Measurements from ENCODE around the gene KCNJ14.
A peak's percentile ranks its signal among the peaks of the same experiment; 100 is the strongest.
"Not testable (repeated sequence)": the region's sequence is repeated elsewhere in the genome, so short reads cannot be mapped to it uniquely, and the experiment has no call there.

Gene KCNJ14

GRCh38 chr19:48483301-48483700, 27.9 kb downstream of the KCNJ14 start:
- FAIRE-seq: no peak

GRCh38 chr19:48484247-48484893, 29.0 kb downstream of the KCNJ14 start:
- DNase-seq (ENCODE audit: extremely low spot score, insufficient read length, low read depth): no peak
- FAIRE-seq: no peak

More at GRCh38 chr19:48483301-48483700, 27.9 kb downstream of the KCNJ14 start:
- no peak for DNase-seq (ENCODE audit: extremely low spot score, insufficient read length, low read depth)

- DNase-seq (ENCODE audit: extremely low spot score, insufficient read length, low read depth) (no peak), FAIRE-seq (no peak)
Observed at GRCh38 chr19:48484931-48485612, 29.7 kb downstream of the KCNJ14 start.

GRCh38 chr19:48486706-48487105, 31.3 kb downstream of the KCNJ14 start:
- FAIRE-seq; DNase-seq (ENCODE audit: extremely low spot score, insufficient read length, low read depth): not testable (repeated sequence)

- DNase-seq (ENCODE audit: extremely low spot score, insufficient read length, low read depth): no peak
Observed at GRCh38 chr19:48487544-48487943, 32.2 kb downstream of the KCNJ14 start.

GRCh38 chr19:48487948-48488347, 32.6 kb downstream of the KCNJ14 start:
- no peak for DNase-seq (ENCODE audit: extremely low spot score, insufficient read length, low read depth)
- no peak for FAIRE-seq

More at GRCh38 chr19:48487544-48487943, 32.2 kb downstream of the KCNJ14 start:
- FAIRE-seq: no peak

- not testable (repeated sequence) for FAIRE-seq; DNase-seq (ENCODE audit: extremely low spot score, insufficient read length, low read depth)
Observed at GRCh38 chr19:48488478-48488877, 33.1 kb downstream of the KCNJ14 start.

GRCh38 chr19:48489608-48490216, 34.3 kb downstream of the KCNJ14 start:
- FAIRE-seq: peak; percentile 93

GRCh38 chr19:48490981-48491792, 35.8 kb downstream of the KCNJ14 start:
- peak; percentile 84 for DNase-seq (ENCODE audit: extremely low spot score, insufficient read length, low read depth)
- no peak for FAIRE-seq

More at GRCh38 chr19:48489608-48490216, 34.3 kb downstream of the KCNJ14 start:
- DNase-seq (ENCODE audit: extremely low spot score, insufficient read length, low read depth): peak; percentile 73

GRCh38 chr19:48491793-48492123, 36.4 kb downstream of the KCNJ14 start:
- no peak for DNase-seq (ENCODE audit: extremely low spot score, insufficient read length, low read depth)
- no peak for FAIRE-seq

- peak; percentile 77 for DNase-seq (ENCODE audit: extremely low spot score, insufficient read length, low read depth)
- peak; percentile 90 for FAIRE-seq
Observed at GRCh38 chr19:48492925-48493717, 37.7 kb downstream of the KCNJ14 start.

GRCh38 chr19:48493718-48494401, 38.5 kb downstream of the KCNJ14 start:
- DNase-seq (ENCODE audit: extremely low spot score, insufficient read length, low read depth): no peak
- no peak for FAIRE-seq

- DNase-seq (ENCODE audit: extremely low spot score, insufficient read length, low read depth) (no peak), FAIRE-seq (no peak)
Observed at GRCh38 chr19:48495396-48495795, 40.0 kb downstream of the KCNJ14 start.

- DNase-seq (ENCODE audit: extremely low spot score, insufficient read length, low read depth) (no peak), FAIRE-seq (no peak)
Observed at GRCh38 chr19:48496959-48497727, 41.8 kb downstream of the KCNJ14 start.

GRCh38 chr19:48497728-48498594, 42.6 kb downstream of the KCNJ14 start:
- DNase-seq (ENCODE audit: extremely low spot score, insufficient read length, low read depth) (no peak), FAIRE-seq (no peak)

- no peak for FAIRE-seq
Observed at GRCh38 chr19:48498595-48499311, 43.4 kb downstream of the KCNJ14 start.

More at GRCh38 chr19:48498595-48499311, 43.4 kb downstream of the KCNJ14 start:
- no peak for DNase-seq (ENCODE audit: extremely low spot score, insufficient read length, low read depth)

Measured in GM18507 (cell line).